Suprapubic skin (tissue), 4 donors: Measurements from ENCODE around the gene C20orf202. TPM values are rescaled to one million over a fixed set of nuclear protein-coding genes. Genes with fewer than 3 reads are reported as not detected.

ENCODE experiments used
- DNase-seq, 2 donors: peaks; one replicate each; pipeline ENCODE4 v3.0.0-alpha.2; 2019; ENCODE audit warnings: low spot score in 2 of 2
- H3K27ac ChIP-seq: fragments of 200-600 bp; sonication (generic); one replicate; pipeline ENCODE4 v1.5.1; 2019
- H3K27me3 ChIP-seq: fragments of 200-600 bp; sonication (generic); one replicate; pipeline ENCODE4 v1.5.1; 2019
- H3K36me3 ChIP-seq: fragments of 200-600 bp; sonication (generic); one replicate; pipeline ENCODE4 v1.5.1; 2019
- H3K4me1 ChIP-seq: fragments of 200-600 bp; sonication (generic); one replicate; pipeline ENCODE4 v1.5.1; 2019
- H3K4me3 ChIP-seq: fragments of 200-600 bp; sonication (generic); one replicate; pipeline ENCODE4 v1.5.1; 2019; ENCODE audit warnings: mild to moderate bottlenecking
- H3K9me3 ChIP-seq: fragments of 200-600 bp; sonication (generic); one replicate; pipeline ENCODE4 v1.5.1; 2019
- EP300 ChIP-seq: sonication (generic); formaldehyde crosslinking; IDR thresholded peaks from one replicate; pipeline ENCODE4 v1.6.1; 2017; ENCODE audit warnings: antibody characterized with exemption
- POLR2A ChIP-seq, 2 donors: fragments of 450-650 bp; IDR thresholded peaks; one replicate each; pipeline ENCODE4 v1.6.1; 2017; ENCODE audit warnings: antibody characterized with exemption in 2 of 2, mild to moderate bottlenecking in 2 of 2, moderate library complexity in 2 of 2
- POLR2AphosphoS5 ChIP-seq, 3 donors: sonication (generic); formaldehyde crosslinking; IDR thresholded peaks; one replicate each; pipeline ENCODE4 v1.6.1; 2017; ENCODE audit warnings: antibody characterized with exemption in 3 of 3
- WGBS: methylation state at CpG from one replicate; pipeline ENCODE4 v1.1.5; 2018; 5-methylcytosine and 5-hydroxymethylcytosine counted together
- total RNA-seq, 4 donors: library from RNA; depleted of rRNA; stranded (reverse); fragments of >200 nt; gene quantifications; one replicate each; pipeline ENCODE4 v1.1.0, GENCODE V29; 2016
- TF ChIP-seq, protein P1 (sequence below), 2 donors: fragments of 200-600 bp in 1 of 2; fragments of 450-650 bp in 1 of 2; sonication (generic) in 1 of 2; IDR thresholded peaks; one replicate each; pipeline ENCODE4 v1.5.1; 2016 to 2019; ENCODE audit warnings: antibody characterized with exemption in 2 of 2, mild to moderate bottlenecking in 1 of 2, moderate library complexity in 1 of 2

C20orf202 gene
- total RNA-seq, 4 donors from 2014 or later = 0.89 to 0.97 TPM; not detected in 2

DNA sequence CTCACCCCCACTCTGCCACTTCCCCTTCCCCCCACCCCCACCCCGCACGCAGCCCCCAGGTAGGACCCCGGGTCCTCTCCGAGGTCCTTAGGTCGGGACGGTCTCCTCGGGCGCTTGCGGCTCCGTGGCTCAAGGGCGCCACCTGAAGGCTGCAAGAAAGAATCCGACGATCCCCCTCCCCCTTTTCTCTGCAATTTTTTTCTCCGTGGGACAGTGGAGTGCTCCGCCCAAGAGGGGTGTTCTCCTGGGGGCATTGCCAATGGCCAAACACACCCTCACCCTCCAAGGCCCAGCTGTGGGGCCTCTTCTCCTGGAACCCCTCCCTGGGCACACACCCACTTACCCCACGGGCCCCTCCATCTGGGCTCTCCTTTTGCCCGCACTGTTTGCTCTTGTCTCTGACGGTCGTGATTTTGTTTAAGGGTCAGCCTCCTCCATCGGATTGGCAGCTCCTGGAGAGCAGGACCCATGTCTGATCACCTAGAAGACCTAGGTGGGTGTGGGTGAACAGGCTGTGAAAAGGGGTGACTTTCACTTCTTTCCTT lies 17.4 kb upstream of the C20orf202 start:
- peak overlapping the region; percentile 60 for H3K4me3 ChIP-seq
- H3K27ac ChIP-seq = no peak overlapping the region
- no peak for DNase-seq
- peaks cover 23% of the 10 kb centered on the region for H3K4me1 ChIP-seq
- WGBS = 15% methylated on average over 18 of the region's 20 CpGs
- H3K36me3 ChIP-seq = peaks cover 3% of the 10 kb centered on the region
- TF ChIP-seq EP300 = no peak
- TF ChIP-seq, protein P1, sequence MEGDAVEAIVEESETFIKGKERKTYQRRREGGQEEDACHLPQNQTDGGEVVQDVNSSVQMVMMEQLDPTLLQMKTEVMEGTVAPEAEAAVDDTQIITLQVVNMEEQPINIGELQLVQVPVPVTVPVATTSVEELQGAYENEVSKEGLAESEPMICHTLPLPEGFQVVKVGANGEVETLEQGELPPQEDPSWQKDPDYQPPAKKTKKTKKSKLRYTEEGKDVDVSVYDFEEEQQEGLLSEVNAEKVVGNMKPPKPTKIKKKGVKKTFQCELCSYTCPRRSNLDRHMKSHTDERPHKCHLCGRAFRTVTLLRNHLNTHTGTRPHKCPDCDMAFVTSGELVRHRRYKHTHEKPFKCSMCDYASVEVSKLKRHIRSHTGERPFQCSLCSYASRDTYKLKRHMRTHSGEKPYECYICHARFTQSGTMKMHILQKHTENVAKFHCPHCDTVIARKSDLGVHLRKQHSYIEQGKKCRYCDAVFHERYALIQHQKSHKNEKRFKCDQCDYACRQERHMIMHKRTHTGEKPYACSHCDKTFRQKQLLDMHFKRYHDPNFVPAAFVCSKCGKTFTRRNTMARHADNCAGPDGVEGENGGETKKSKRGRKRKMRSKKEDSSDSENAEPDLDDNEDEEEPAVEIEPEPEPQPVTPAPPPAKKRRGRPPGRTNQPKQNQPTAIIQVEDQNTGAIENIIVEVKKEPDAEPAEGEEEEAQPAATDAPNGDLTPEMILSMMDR (IDR thresholded peaks at IDR 0.05) = peak in 1 of 2 donors; percentile 59
- no peaks in the 10 kb centered on the region for H3K9me3 ChIP-seq
- peaks cover 25% of the 10 kb centered on the region for H3K27me3 ChIP-seq

DNA sequence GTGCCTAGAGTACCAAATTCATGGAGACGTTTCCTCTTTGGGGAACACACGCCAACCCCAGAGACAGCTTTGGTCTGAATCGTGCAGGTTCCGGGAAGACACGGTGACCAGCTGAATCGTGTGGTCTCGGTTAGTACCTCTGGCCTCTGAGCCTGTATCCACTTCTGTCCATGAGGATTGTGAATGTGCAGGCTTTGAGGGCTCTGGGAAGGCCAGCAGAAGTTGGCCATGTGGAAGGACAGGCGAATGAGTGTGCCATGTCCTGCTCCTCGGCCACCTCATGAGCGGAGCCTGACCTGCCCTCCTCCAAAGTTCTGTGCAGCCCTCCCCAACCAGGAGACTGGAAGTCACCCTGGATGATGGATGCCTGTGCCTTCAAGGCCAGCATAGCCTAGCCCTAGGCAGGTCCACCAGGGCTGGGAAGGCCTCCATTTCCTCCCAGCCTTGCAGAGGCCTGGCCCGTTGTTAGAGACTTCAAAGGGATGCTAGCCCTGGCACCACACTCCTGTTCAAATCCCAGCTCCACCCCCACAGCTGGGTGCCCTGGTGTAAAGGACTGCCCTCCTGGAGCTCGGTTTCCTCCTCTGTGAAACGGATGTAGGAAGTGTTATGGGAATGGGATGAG lies 16.8 kb upstream of the C20orf202 start:
- Histone ChIP-seq H3K4me1 (peaks cover 23% of the 10 kb centered on the region), H3K27me3 (peaks cover 25% of the 10 kb centered on the region), H3K4me3 (no peak overlapping the region), H3K27ac (no peak overlapping the region), H3K36me3 (no peaks in the 10 kb centered on the region), H3K9me3 (no peaks in the 10 kb centered on the region)
- 69% methylated on average over 10 of the region's 13 CpGs for WGBS
- DNase-seq = no peak
- TF ChIP-seq, protein P1 (IDR thresholded peaks at IDR 0.05) = no peak
- no peak for TF ChIP-seq EP300
- TF ChIP-seq POLR2AphosphoS5 (IDR thresholded peaks at IDR 0.05) = no peak
- no peak for TF ChIP-seq POLR2A (IDR thresholded peaks at IDR 0.05)

DNA sequence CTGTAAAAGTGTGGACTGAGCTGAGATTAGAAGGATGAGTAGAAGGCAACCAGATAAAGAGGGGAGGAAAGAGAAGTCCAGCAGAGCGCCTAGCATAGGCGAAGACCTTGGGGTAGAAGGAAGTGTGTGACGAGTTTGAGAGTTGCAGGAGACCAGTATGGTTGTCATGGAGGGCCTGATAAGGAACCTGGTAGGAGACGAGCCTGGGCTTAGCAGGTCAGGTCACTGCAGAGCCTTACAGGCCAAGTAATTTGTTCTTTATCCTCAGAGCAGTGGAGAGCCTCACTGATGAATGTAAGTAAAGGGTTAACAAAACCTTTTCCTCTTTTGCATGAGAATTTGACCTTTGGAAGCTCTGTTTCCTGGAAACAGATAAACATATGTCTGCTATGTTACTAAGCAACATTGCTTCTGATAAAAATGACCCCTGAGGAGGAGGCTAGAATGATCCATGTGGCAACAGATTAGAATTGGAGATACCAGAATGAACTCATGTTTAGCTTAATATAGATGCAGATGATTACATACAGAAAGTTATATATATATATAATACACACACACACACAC lies 15.6 kb upstream of the C20orf202 start:
- WGBS = 70% methylated on average over 4 of the region's 4 CpGs
- peaks cover 25% of the 10 kb centered on the region for H3K27me3 ChIP-seq
- DNase-seq = no peak

DNA sequence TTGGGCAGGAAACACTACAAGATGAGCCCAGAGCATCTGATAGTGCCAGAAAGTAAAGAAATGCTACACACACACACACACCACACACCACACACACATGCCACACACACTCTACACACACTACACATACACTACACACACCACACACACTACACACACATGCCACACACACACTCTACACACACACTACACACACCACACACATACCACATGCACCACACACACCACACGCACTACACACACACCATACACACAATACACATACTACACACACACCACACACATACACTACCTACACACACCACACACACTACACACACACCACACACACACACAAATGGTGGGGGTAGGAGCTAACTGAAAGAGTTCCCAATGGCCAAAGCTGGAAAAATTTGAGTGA lies 14.9 kb upstream of the C20orf202 start:
- Histone ChIP-seq H3K4me1 (peaks cover 23% of the 10 kb centered on the region), H3K27ac (no peak overlapping the region), H3K27me3 (peaks cover 25% of the 10 kb centered on the region), H3K4me3 (no peak overlapping the region), H3K9me3 (no peaks in the 10 kb centered on the region), H3K36me3 (no peaks in the 10 kb centered on the region)
- no peak for DNase-seq
- TF ChIP-seq, protein P1 (IDR thresholded peaks at IDR 0.05) = no peak
- TF ChIP-seq POLR2AphosphoS5 (IDR thresholded peaks at IDR 0.05) (no peak), POLR2A (IDR thresholded peaks at IDR 0.05) (no peak), EP300 (no peak)
- WGBS = 92% methylated on average over 1 of the region's 1 CpG

More for the DNA sequence above, 15.6 kb upstream of the C20orf202 start:
- TF ChIP-seq POLR2A (IDR thresholded peaks at IDR 0.05) (no peak), POLR2AphosphoS5 (IDR thresholded peaks at IDR 0.05) (no peak), EP300 (no peak)
- TF ChIP-seq, protein P1 (IDR thresholded peaks at IDR 0.05) = no peak
- Histone ChIP-seq H3K9me3 (no peaks in the 10 kb centered on the region), H3K4me1 (peaks cover 23% of the 10 kb centered on the region), H3K4me3 (no peak overlapping the region), H3K36me3 (no peaks in the 10 kb centered on the region), H3K27ac (no peak overlapping the region)

DNA sequence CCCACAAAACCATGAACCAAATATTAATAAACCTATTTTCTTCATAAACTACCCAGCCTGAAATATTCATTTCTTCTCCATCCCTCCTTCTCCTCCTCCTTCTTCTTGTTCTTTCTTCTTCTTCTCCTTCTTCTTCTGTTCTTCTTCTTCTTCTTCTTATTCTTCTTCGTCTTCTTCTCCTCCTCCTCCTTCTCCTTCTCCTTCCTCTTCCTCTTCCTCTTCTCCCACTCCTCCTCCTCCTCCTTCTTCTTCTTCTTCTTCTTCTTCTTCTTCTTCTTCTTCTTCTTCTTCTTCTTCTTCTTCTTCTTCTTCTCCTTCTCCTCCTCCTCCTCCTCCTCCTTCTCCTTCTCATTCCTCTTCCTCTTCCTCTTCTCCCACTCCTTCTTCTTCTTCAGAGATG lies 13.4 kb upstream of the C20orf202 start:
- no peak for DNase-seq
- no peak overlapping the region for H3K4me3 ChIP-seq
- no peaks in the 10 kb centered on the region for H3K36me3 ChIP-seq
- H3K27me3 ChIP-seq = peaks cover 13% of the 10 kb centered on the region
- H3K9me3 ChIP-seq = no peaks in the 10 kb centered on the region
- H3K27ac ChIP-seq = no peak overlapping the region
- 81% methylated on average over 1 of the region's 1 CpG for WGBS
- TF ChIP-seq EP300 (no peak), POLR2AphosphoS5 (IDR thresholded peaks at IDR 0.05) (no peak), POLR2A (IDR thresholded peaks at IDR 0.05) (no peak)
- TF ChIP-seq, protein P1 (IDR thresholded peaks at IDR 0.05) = no peak
- H3K4me1 ChIP-seq = peaks cover 20% of the 10 kb centered on the region
